Measurements from ENCODE around the gene CACHD1. TPM values are rescaled to one million over a fixed set of nuclear protein-coding genes. Genes with fewer than 3 reads are reported as not detected.

CACHD1 gene
- total RNA-seq, 2 experiments from 2014 or later = not detected

- Histone ChIP-seq H3K9me3 (ENCODE audit: low read length) (no peaks in the 10 kb centered on the region), H3K27ac (ENCODE audit: low read depth, low read length, poor library complexity, severe bottlenecking) (no peak overlapping the region), H3K4me2 (ENCODE audit: low read length) (no peak overlapping the region), H3K4me3 (ENCODE audit: low read depth, low read length, poor library complexity, severe bottlenecking) (no peak overlapping the region), H3K79me2 (ENCODE audit: insufficient read depth, low read depth, low read length) (no peaks in the 10 kb centered on the region), H4K20me1 (ENCODE audit: insufficient read depth, low read length) (no peaks in the 10 kb centered on the region), H2AFZ (ENCODE audit: low read length) (no peak overlapping the region), H3K36me3 (ENCODE audit: insufficient read depth, low read length) (no peaks in the 10 kb centered on the region), H3K9me2 (ENCODE audit: insufficient read depth, low read length) (no peaks in the 10 kb centered on the region), H3K4me1 (ENCODE audit: insufficient read depth, low read length, poor library complexity, severe bottlenecking) (no peaks in the 10 kb centered on the region)
- intact Hi-C loops (cut with micrococcal nuclease; ENCODE audit: unreplicated experiment) = no loop called here
- no TSS peak for BruUV-seq (replicated peaks)
- no peak for TF ChIP-seq CTCF (conservative IDR thresholded peaks at IDR 0.05; ENCODE audit: low read length)
- TF ChIP-seq EZH2phosphoT487 (IDR thresholded peaks at IDR 0.05; ENCODE audit: borderline replicate concordance, low read depth, low read length) = no peak
- POLR2A ChIA-PET = interaction anchor here (0.6 to 0.7 kb wide), 2 partner anchors 14 to 195 kb away, joined by 3 to 4 read pairs; no protein-coding TSS in a partner anchor
- no peak for DNase-seq (ENCODE audit: low spot score)
- CTCF ChIA-PET (ENCODE audit: unreplicated experiment) = no interaction called here
These were observed 199.3 kb downstream of the CACHD1 start for GRCh38 chr1:64669098-64669675.

GRCh38 chr1:64675718-64676345, 205.9 kb downstream of the CACHD1 start:
- Histone ChIP-seq H3K79me2 (ENCODE audit: insufficient read depth, low read depth, low read length) (no peaks in the 10 kb centered on the region), H2AFZ (ENCODE audit: low read length) (no peak overlapping the region), H3K9me2 (ENCODE audit: insufficient read depth, low read length) (no peaks in the 10 kb centered on the region), H3K9me3 (ENCODE audit: low read length) (no peaks in the 10 kb centered on the region), H3K36me3 (ENCODE audit: insufficient read depth, low read length) (no peaks in the 10 kb centered on the region), H3K27ac (ENCODE audit: low read depth, low read length, poor library complexity, severe bottlenecking) (no peak overlapping the region), H4K20me1 (ENCODE audit: insufficient read depth, low read length) (no peaks in the 10 kb centered on the region), H3K4me2 (ENCODE audit: low read length) (no peak overlapping the region), H3K4me1 (ENCODE audit: insufficient read depth, low read length, poor library complexity, severe bottlenecking) (no peaks in the 10 kb centered on the region), H3K4me3 (ENCODE audit: low read depth, low read length, poor library complexity, severe bottlenecking) (no peak overlapping the region)
- DNase-seq (ENCODE audit: low spot score) = peak; percentile 13
- POLR2A ChIA-PET = interaction anchor here (0.6 kb wide), 2 partner anchors 367 to 1365 kb away, joined by 3 read pairs; no protein-coding TSS in a partner anchor
- no TSS peak for BruUV-seq (replicated peaks)
- intact Hi-C loops (cut with micrococcal nuclease; ENCODE audit: unreplicated experiment) = loop anchor here (5.0 kb wide), 1 partner anchor 409 kb away; no protein-coding TSS in a partner anchor
- no peak for TF ChIP-seq EZH2phosphoT487 (IDR thresholded peaks at IDR 0.05; ENCODE audit: borderline replicate concordance, low read depth, low read length)
- TF ChIP-seq CTCF (conservative IDR thresholded peaks at IDR 0.05; ENCODE audit: low read length) = peak; percentile 81
- CTCF ChIA-PET (ENCODE audit: unreplicated experiment) = interaction anchor here (1.7 kb wide), 1 partner anchor 12 kb away, joined by 3 read pairs; no protein-coding TSS in a partner anchor

GRCh38 chr1:64676386-64676785, 206.5 kb downstream of the CACHD1 start:
- no peak for DNase-seq (ENCODE audit: low spot score)
- no peak overlapping the region for H3K4me2 ChIP-seq (ENCODE audit: low read length)
- no peaks in the 10 kb centered on the region for H3K79me2 ChIP-seq (ENCODE audit: insufficient read depth, low read depth, low read length)
- no peaks in the 10 kb centered on the region for H3K4me1 ChIP-seq (ENCODE audit: insufficient read depth, low read length, poor library complexity, severe bottlenecking)
- no TSS peak for BruUV-seq (replicated peaks)
- CTCF ChIA-PET (ENCODE audit: unreplicated experiment) = interaction anchor here (1.7 kb wide), 1 partner anchor 13 kb away, joined by 3 read pairs; no protein-coding TSS in a partner anchor
- H3K4me3 ChIP-seq (ENCODE audit: low read depth, low read length, poor library complexity, severe bottlenecking) = no peak overlapping the region
- H3K27ac ChIP-seq (ENCODE audit: low read depth, low read length, poor library complexity, severe bottlenecking) = no peak overlapping the region
- H3K36me3 ChIP-seq (ENCODE audit: insufficient read depth, low read length) = no peaks in the 10 kb centered on the region
- POLR2A ChIA-PET = interaction anchor here (0.6 kb wide), 1 partner anchor 367 kb away, joined by 3 read pairs; no protein-coding TSS in a partner anchor
- intact Hi-C loops (cut with micrococcal nuclease; ENCODE audit: unreplicated experiment) = loop anchor here (5.0 kb wide), 1 partner anchor 409 kb away; no protein-coding TSS in a partner anchor
- H4K20me1 ChIP-seq (ENCODE audit: insufficient read depth, low read length) = no peaks in the 10 kb centered on the region
- no peaks in the 10 kb centered on the region for H3K9me2 ChIP-seq (ENCODE audit: insufficient read depth, low read length)
- H2AFZ ChIP-seq (ENCODE audit: low read length) = no peak overlapping the region
- TF ChIP-seq EZH2phosphoT487 (IDR thresholded peaks at IDR 0.05; ENCODE audit: borderline replicate concordance, low read depth, low read length) (no peak), CTCF (conservative IDR thresholded peaks at IDR 0.05; ENCODE audit: low read length) (no peak)
- H3K9me3 ChIP-seq (ENCODE audit: low read length) = no peaks in the 10 kb centered on the region
